GM12872 (cell line): ENCODE measurements around the gene CDR2L.

Experiments used
- TF ChIP-seq, protein P1 (sequence below): IDR thresholded peaks from 3 replicates; pipeline ENCODE4 v1.5.1; 2011; ENCODE audit warnings: low read depth, mild to moderate bottlenecking, low read length, moderate library complexity; ENCODE audit not compliant: insufficient read depth

Gene CDR2L

DNA sequence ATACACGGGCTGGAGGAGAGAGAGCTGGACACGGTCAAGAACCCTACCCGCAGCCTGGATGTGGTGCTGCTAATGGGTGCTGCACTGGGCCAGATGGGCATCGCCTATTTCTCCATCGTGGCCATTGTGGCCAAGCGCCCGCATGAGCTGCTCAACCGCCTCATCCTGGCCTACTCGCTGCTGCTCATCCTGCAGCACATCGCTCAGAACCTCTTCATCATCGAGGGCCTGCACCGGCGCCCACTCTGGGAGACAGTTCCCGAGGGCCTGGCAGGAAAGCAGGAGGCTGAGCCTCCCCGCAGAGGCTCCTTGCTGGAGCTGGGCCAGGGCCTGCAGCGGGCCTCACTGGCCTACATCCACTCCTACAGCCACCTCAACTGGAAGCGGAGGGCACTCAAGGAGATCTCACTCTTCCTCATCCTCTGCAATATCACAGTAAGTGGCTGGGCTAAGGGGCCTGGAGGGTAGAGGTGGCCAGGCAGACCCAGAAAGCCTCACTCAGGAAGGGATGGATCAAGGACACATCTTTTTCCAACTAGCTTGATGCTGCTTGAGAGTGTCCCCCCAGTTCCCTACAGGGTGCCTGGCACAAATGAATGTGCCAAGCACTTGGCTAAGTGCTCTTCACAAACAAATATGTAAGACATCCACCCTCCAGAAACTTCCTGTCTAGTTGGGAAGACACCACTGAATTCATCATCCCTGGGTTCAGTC is 40.2 kb upstream of the CDR2L start:
- TF ChIP-seq, protein P1, sequence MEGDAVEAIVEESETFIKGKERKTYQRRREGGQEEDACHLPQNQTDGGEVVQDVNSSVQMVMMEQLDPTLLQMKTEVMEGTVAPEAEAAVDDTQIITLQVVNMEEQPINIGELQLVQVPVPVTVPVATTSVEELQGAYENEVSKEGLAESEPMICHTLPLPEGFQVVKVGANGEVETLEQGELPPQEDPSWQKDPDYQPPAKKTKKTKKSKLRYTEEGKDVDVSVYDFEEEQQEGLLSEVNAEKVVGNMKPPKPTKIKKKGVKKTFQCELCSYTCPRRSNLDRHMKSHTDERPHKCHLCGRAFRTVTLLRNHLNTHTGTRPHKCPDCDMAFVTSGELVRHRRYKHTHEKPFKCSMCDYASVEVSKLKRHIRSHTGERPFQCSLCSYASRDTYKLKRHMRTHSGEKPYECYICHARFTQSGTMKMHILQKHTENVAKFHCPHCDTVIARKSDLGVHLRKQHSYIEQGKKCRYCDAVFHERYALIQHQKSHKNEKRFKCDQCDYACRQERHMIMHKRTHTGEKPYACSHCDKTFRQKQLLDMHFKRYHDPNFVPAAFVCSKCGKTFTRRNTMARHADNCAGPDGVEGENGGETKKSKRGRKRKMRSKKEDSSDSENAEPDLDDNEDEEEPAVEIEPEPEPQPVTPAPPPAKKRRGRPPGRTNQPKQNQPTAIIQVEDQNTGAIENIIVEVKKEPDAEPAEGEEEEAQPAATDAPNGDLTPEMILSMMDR: no peak

DNA sequence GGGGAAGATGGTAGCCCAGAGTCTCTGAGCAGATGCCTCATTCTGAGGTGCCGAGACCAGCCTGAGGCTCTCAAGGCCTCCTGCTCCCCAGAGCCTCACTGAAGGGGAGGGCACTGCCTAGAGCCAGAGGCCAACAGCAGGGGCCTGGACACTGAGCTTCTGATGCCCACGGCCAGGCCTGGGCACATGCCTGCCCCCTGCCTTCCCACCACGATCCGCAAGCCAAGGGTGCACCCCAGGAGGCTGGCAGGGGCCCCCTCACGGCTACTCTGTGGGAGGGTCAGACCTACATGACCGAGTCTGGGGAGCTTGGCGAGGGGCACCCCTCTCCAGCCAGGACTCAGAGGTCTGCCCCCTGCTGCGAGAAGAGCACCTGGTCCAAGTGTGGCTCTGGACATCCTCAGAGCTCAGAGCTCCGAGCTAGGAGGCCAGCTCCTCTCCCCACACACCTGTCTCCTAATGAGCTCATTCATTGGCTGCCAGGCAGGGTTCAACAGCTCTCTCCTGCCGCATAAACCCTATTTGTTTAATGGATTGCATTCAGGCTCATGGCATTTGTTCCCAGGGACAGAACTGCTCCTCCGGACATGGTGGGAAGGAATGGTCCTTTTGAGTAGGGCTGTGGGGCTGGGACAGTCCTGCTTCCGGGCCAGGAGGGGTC is 37.8 kb upstream of the CDR2L start:
- TF ChIP-seq, protein P1: no peak

DNA sequence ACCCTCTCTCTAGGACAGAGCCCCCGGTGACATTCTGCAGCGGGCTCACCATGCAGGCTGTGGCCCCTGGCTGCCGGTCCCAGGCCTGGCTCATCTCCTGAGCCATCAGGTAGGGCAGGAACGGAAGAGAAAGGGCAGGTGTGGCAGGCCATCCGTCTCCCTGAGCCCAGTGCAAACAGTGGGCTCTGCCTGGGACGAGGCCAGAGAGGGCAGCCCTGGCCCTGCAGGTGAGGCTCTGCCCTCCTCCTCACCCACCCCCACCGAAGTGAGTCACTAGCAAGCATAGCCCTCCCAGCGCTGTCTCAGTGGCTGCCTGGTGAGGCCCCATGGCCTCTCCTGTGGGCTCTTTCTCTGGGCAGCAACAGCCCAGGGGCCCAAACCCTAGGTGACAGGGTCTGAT is 37.2 kb upstream of the CDR2L start:
- TF ChIP-seq, protein P1: no peak

DNA sequence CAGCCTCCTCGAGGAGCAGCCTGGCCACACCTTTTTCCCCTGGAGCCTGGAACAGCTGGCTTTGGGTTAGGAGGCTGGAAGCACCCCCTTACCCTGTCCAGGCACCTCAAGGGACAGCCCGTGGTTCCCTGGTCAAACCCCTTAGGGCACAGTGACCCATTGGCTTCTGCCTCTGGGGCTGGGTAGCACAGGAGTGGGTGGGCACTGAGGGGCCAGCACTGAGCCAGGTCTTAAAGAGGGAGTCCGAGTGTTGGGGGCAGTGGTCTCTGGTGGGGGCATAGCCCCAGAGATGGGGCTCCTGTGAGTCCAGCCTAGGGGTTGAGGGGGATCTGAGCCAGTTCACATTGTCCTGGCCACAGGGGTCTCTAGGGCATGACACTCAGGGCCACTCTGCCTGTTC is 36.4 kb upstream of the CDR2L start:
- TF ChIP-seq, protein P1: no peak

DNA sequence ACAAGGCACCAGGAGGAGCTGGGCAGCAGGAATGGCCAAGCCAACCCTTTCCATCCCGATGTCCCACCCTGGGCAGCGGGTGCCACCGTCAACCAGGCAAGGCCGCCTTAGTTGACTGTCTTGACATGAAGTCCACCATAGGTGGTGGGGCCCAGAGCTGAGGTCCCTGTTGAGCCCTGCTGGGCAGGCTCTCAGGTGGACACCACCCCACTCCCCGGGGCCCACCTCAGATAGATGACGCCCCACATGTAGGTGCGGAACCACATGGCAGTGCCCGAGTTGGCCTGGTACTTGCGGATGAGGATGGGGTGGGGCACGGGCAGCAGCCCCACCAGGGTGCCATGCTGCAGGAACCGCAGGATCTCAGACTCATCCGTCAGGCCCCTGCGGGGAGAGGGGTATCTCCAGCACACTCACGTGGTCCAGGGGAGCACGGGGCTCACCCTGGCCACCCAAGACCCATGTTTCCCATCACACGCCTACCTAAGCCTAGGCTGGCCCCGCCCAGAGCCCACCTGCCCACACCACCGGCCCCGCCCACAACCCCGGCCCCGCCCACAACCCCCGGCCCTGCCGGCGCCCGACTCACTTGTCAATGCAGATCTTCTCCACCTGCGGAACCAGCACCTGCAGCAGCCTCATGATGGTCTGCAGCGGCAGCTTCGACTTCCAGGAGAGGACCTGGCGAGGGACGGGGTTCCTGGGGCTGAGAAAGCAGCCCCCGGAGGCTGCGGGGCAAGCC is 35.6 kb upstream of the CDR2L start:
- TF ChIP-seq, protein P1: no peak

DNA sequence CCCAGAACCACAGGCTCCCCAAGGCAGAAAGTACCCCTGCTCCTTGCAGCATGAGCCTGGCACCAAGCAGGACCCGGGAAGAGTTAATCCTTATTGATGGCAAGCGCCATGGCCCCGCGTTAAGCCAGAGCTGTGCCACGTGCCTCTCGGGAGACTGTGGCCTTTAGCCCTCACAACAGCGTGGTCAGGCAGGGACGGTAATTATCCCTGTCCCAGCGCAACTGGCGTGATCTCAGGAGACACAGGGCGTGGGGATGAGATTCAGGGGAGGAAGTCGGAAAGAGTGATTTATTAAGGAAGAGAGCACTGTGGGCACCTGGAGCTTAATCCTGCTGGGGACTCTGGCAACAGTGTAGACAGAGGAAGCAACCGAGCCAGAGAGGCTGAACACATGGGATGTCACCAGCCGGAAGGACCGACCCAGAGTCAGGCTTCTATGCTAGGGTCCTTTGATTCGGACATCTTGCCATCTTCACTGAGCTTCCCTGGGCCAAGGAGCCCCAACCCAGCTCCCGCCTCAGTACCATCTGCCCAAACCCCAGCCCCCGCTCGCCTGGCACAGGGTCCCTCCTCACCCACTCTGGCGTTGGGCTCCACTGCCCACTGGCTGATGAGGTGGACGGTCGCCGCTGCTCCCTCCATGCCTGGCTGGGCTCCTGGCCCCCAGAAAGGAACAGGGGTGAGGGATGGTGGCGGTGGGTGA is 34.9 kb upstream of the CDR2L start:
- TF ChIP-seq, protein P1: no peak

DNA sequence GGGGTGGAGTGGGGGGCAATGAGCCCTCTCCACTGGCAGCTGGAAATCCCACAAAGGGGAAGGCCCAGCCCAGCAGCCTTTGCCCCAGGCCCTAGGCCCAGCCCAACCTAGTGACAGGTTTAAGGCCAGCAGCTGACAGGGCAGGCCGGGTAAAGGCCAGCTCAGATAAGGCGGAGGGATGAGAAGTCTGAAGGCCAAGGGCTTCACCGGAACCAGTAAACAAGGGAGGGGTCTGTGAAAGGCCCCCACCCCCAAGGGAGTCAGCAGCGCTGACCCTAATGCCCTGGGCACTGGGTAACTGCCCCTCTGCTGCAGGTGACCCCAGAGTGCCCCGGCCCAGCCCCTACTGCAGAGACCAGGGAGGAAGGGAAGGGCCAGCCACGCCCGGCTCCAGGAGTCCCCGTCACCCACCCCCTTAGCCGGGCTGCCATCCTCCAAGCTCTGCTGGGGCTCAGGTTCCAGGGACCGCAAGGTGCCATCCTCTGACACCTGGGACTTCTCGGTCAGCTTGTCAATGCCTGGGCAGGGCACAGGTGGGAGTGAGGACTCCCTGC is 34.2 kb upstream of the CDR2L start:
- TF ChIP-seq, protein P1: no peak
